Loucy (cell line): ENCODE results near the gene RANBP3.

Experiments used
- CTCF ChIP-seq: fragments of 200-600 bp; sonication (generic); conservative IDR thresholded peaks from 2 replicates; pipeline ENCODE4 v1.5.1; 2014; ENCODE audit warnings: mild to moderate bottlenecking, antibody characterized with exemption, low read length
- EZH2phosphoT487 ChIP-seq: fragments of 200-600 bp; IDR thresholded peaks from 2 replicates; pipeline ENCODE4 v1.6.1; 2018; ENCODE audit warnings: antibody characterized with exemption, mild to moderate bottlenecking, moderate library complexity, borderline replicate concordance

- TF ChIP-seq CTCF (no peak), EZH2phosphoT487 (no peak)
These were observed 46.7 kb downstream of the RANBP3 start for GRCh38 chr19:5931251-5931650.
